ENCODE results near the gene LMO7.
"Not testable (repeated sequence)": the region's sequence is repeated elsewhere in the genome, so short reads cannot be mapped to it uniquely, and the experiment has no call there.

LMO7 gene

DNA sequence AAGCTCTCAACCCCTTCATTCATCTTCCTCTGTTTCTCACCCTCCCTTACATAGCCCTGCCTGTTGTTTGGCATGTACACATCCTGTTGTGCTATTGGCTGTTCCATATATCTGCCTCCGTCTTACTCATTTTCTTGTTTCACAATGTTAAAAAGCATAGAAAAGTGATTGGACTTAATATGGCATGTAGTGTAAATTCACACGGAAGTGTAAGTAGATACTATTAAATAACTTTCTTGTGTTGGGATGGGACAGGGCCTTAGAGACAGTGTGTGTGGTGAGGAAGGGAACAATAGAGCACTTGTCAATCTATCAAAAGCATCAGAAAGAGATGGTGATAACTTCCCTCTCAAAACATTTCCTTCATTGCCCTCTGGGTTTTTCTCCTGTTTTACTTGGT lies 12.3 kb downstream of the LMO7 start:
- DNase-seq, result no peak

DNA sequence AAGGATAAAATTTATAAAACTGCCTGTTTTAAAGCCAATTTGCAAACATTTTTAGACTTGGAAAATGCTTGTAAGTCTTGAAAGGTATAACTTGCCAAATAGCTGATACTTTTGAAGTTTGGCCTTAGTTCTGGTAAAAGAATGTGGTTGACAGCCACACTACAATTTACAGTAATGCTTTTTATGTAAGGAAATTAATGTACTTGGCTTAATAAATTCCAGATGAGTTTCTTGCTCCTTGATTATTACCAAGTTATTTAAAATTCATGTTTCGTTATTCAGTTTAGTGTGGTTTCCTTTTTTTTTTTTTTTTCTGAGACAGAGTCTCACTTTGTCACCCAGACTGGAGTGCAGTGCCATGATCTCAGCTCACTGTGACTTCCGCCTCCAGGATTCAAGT lies 14.9 kb downstream of the LMO7 start:
- DNase-seq, result no peak

DNA sequence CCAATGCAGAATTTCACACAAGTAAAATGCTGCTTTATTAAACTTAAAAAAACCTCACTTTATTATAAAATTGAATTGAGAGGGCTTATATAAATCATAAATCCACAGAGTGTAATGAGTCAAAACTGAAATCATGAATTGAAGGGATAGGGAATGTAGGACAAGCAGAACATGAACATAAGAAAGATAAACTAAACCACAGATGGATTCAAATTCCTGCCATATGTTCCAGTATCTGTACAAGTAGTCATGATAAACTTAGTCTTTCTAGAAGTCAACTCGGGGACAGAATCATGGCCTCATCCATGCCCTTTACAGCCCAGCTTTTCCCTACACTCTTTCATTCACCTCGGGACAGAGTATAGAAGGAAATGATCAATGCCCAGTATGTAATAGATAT lies 16.6 kb downstream of the LMO7 start:
- no peak for DNase-seq

GRCh38 chr13:75656425-75656989 lies 20.4 kb downstream of the LMO7 start:
- no peak for DNase-seq

- DNase-seq, result no peak
Observed at GRCh38 chr13:75657111-75657510, 21.0 kb downstream of the LMO7 start.

DNA sequence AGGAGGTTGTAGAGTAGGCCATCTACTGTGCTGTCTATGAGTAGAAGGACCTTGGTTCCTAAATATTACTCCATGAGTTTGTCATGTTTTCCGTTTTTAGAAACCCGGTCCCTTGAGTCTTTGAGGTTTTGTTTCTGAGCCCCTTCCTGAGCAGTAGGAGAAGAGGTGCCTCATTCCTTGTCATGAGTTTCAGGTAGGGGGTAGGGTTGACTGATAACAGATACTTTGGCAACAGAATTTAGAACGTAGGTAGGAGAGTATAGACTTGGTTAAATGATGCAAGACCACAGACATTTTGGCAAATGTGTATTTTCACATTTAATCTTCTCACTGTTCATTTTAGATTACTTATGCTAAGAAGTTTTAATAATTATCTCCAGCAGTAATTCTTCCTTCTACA lies 24.6 kb downstream of the LMO7 start:
- no peak for DNase-seq

DNA sequence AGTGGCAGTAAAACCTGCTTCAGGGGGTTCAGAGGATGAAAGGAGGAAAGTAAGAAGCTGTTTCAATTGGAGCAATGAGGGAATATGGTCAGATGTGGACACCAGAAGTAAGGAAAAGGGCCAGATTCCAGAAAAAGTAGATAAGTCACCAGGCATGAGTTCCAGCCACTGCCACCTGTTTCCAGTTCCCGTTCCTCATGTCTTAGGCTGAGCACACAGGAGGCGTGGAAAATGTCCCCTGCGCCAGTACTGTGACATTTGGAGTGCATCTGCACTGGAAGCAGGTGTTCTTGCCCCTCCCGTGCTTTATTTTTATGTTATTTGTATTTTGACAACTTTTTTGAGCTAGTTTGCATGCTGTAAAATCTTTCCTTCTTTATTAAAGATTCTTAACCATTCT lies 25.3 kb downstream of the LMO7 start:
- DNase-seq, result no peak

DNA sequence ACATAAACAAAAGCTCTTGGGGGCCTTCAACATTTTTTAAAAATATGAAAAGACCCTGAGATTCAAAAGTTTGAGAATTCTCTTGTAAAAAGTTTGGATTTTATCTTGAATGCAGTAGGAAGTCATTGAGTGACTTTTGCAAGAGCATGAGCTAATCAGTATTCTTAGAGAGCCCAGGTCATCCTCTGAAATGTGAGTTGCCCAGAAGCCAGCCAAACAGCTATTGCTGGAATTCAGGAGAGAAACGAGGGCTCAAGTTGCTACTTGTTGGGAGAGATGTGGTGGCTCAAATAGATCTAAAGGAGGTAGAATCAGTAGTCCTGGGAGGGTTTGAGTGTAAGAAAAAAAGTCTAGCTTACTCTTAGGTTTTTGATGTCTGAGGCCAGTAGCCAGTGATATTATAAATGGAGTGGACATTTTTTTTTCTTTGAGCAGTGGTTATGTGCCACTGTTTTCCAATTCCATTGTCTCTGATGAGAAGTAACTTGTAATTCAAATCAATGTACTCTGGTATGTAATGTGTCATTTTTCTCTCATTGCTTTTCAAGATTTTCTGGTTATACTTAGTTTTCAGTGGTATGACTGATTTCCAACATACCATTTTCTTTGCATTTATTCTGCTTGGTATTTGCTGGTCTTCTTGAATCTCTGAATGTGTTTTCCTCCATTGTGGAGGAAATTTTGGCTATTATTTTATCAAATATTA lies 30.7 kb downstream of the LMO7 start:
- no peak for DNase-seq

DNA sequence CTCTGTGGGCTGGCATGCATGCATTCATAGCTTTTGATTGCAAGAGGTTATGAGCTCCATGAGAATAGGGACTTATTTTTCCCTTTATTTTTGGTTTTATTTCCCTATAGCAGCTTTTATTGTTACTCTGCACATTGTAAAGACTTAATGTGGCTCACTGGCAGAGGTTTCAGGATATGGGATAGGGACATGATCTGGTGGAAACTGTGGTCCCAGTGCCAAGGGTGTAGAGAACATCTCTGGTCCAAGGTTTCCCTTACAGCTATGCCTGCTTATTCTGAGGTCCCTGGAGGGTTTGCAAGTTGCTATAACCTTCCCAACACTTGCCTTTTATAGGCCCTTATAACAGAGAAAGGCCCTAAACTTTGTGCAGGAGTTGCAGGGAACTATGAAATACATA lies 33.6 kb downstream of the LMO7 start:
- DNase-seq, result no peak

GRCh38 chr13:75670496-75670895 lies 34.4 kb downstream of the LMO7 start:
- DNase-seq, result no peak

DNA sequence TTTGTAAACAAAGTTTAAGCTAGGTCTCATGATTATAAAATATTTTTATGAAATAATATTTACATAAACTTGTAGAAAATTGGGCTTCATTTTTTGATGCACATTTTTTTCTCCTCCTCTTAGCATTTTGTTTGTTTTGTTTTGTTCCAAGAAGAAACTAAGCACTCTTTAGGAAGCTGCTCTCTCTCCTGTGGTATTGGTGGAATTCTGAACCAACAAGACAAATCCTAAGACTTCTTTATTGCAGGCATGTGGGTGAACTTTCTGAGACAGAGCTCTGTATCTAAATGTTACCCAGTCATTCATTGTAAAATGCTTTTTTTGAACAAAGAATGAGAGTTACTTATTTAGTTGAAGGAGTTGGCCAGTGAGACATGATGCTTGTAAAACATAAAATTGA lies 39.3 kb downstream of the LMO7 start:
- no peak for DNase-seq

- DNase-seq, result no peak
Observed at GRCh38 chr13:75679459-75679858, 43.3 kb downstream of the LMO7 start.

DNA sequence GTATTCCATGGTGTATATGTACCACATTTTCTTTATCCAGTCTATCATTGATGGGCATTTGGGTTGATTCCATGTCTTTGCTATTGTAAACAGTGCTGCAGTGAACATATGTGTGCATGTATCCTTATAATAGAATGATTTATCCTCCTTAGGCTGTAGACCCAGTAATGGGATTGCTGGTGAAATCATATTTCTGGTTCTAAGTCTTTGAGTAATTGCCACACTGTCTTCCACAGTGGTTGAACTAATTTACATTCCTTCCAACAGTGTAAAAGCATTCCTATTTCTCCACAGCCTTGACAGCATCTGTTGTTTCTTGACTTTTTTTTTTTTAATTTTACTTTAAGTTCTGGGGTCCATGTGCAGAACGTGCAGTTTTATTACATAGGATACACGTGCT lies 44.1 kb downstream of the LMO7 start:
- not testable (repeated sequence) for DNase-seq

DNA sequence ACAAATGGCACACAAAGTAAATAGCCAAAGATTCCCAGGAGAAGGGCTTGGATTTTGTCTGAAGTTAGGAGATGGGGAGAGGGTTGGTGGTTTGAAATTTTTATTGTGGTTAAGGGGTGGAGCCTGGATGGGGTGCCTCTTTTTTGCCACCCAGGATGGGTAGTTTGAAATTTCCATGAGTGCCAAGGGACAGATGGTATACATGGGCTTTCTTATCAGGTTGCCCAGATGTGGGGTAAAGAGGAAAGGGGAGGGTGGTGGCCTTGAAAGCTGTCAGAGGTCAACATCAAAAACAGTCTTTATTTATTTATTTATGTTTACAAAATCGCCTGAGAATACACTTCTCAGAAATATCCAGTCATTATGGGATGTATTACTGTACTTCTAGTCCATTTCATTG lies 46.2 kb downstream of the LMO7 start:
- DNase-seq, result no peak

DNA sequence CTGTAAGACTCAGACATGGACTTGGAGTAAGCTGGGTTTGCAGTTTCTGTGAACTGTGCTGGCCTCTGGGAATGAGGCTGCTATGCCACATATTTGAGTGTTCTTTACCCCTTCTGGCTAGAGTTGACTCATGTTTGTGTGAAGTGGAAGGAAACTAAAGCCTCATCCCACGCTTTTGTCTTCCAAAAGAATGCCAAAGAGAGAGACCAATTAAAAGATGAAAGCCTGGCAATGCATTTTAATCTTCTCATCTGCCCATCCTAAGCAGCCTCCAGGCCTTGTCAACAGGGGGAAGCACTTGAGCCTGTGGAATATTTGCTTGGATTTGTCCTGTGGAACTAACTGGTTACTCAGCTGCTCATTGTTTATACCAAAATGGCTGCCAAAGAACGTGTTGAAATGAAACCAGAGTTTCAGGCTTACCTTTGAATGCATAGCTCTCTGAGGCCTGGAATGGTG lies 49.1 kb downstream of the LMO7 start:
- DNase-seq, result no peak

GRCh38 chr13:75687150-75687763 lies 51.1 kb downstream of the LMO7 start:
- no peak for DNase-seq

GRCh38 chr13:75689686-75690085 lies 53.6 kb downstream of the LMO7 start:
- no peak for DNase-seq

GRCh38 chr13:75690607-75691006 lies 54.5 kb downstream of the LMO7 start:
- DNase-seq, result no peak

DNA sequence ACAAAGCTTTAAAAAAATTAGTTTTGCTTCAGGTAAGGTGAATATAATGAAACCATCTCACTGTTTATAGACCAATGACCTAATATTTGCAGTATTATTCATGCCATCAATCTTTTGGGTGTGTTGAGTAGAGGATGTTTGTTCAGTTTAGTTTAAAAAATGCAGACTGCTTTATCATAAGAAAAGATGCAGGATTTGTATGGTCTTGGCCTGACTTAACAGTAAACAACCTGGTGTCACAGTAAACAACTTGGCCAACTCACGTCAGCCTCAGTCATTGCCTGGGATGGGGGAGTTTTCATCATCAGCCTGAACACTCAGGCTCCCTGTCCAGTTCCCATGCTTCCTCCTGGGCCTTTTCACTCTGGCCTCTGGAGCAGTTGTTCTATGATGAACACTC lies 55.1 kb downstream of the LMO7 start:
- DNase-seq, result no peak

DNA sequence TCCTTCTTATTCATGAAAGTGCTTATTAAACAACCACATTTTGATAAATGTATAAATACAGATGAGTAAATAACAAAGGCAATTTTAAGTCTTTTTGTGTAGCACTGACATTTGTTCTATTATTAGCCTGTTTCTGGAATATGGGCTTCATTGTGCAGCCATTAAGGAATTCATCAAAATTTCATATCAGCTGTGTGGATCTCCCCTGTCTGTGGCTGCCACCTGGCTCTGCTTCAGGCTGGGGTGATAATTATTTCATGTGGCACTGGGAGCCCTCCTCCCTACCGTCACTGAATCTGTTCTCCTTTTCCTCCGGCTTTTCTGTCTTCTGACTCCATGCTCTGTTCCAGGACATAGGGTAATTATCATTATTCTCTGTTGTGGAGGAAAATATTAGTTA lies 57.1 kb downstream of the LMO7 start:
- no peak for DNase-seq

DNA sequence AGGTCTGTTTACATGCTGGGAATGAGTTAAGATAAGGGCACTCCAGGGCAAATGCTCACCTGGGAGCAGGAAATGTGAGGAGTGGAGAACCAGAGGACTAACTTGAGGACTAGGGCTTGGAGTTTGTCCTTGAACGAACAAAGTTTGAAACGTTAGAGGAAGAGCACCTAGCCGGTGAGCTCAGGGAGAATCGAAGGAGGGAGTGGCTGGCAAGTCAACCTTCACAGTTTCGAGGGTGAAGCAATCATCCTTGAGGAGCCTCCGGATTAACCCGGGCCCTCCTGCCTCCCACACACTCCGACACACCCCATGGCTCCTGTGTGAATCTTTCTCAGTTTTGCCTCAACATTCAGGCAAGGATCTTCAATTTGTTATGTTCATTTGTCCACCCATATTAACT lies 58.6 kb downstream of the LMO7 start:
- no peak for DNase-seq

DNA sequence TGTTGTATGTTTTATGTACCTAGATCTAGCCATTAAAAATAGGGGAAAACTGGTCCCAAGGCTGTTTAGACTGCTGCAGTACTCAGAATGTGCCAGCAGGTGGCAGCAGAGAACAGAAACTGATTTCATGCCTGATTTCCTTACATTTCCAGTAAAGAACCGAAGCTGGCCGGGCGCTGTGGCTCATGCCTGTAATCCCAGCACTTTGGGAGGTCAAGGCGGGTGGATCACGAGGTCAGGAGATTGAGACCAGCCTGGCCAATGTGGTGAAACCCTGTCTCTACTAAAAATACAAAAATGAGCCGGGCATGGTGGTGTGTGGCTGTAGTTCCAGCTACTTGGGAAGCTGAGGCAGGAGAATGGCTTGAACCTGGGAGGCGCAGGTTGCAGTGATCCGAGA lies 59.8 kb downstream of the LMO7 start:
- DNase-seq, result not testable (repeated sequence)

- DNase-seq, result no peak
Observed at GRCh38 chr13:75699062-75699461, 62.9 kb downstream of the LMO7 start.

- DNase-seq, result not testable (repeated sequence)
Observed at GRCh38 chr13:75699717-75700116, 63.6 kb downstream of the LMO7 start.

- DNase-seq, result no peak
Observed at GRCh38 chr13:75700552-75700951, 64.4 kb downstream of the LMO7 start.
